Measurements from ENCODE around the gene SLC35G2. TPM values are rescaled to one million over a fixed set of nuclear protein-coding genes. Genes with fewer than 3 reads are reported as not detected.

SLC35G2 gene
- total RNA-seq (2014; rRNA removed) (1.8 and 3.7 TPM in 2 replicates), Bru-seq, nascent RNA (percentile 43 among the genes with signal in this experiment), BruChase-seq, experiment 1, labeled RNA remaining after a 6-hour chase (percentile 43 among the genes with signal in this experiment), BruChase-seq, experiment 2, labeled RNA remaining after a 2-hour chase (percentile 39 among the genes with signal in this experiment)
- long read RNA-seq, partial matches to known transcripts = 0 of 9 reads
- long read RNA-seq, other reads (novel, unspliced or antisense) = 4 of 9 reads

GRCh38 chr3:136818769-136819391, at the start of gene SLC35G2:
Gene SLC35G2, plus strand, starts transcription at chr3:136819126. Its CDS starts 35,335 bp downstream, at chr3:136854461.
- Histone ChIP-seq H3K36me3 (ENCODE audit: low read depth, low read length) (no peaks in the 10 kb centered on the region), H3K27ac (ENCODE audit: low read length) (peak within 1 kb of the TSS; percentile 36), H4K20me1 (ENCODE audit: low read length) (no peaks in the 10 kb centered on the region), H3K9me2 (replicated peaks; ENCODE audit: low read length) (no peaks in the 10 kb centered on the region), H3F3A (ENCODE audit: low read length, unreplicated experiment) (no peaks in the 10 kb centered on the region), H3K27me3 (ENCODE audit: low read length) (no peaks in the 10 kb centered on the region), H3K79me2 (ENCODE audit: low read length) (no peaks in the 10 kb centered on the region), H3K9ac (ENCODE audit: low read length) (peak within 1 kb of the TSS; percentile 60), H2AFZ (ENCODE audit: low read length) (peak within 1 kb of the TSS; percentile 93), H3K9me3 (ENCODE audit: low read length) (no peaks in the 10 kb centered on the region), H3K4me1 (ENCODE audit: insufficient read depth, low read length) (peaks cover 6% of the 10 kb centered on the region; the same call in 1 of the 2 replicates), H3K4me3 (ENCODE audit: low read length) (peak within 1 kb of the TSS; percentile 70), H3K4me2 (ENCODE audit: low read length) (peak within 1 kb of the TSS; percentile 87)
- ATAC-seq (peak; percentile 42), DNase-seq (no peak)
- intact Hi-C loops (cut with micrococcal nuclease) = loop anchor here (1.0 to 5.0 kb wide), 2 partner anchors 43 to 193 kb away; partner anchors contain the start of gene NCK1
- ChIA-PET CTCF (no interaction called here), POLR2A (ENCODE audit: unreplicated experiment) (no interaction called here)
- no TSS peak for BruUV-seq (replicated peaks)
- TF ChIP-seq CTCF (conservative IDR thresholded peaks at IDR 0.05; ENCODE audit: low read depth, low read length) (no peak), EZH2 (IDR thresholded peaks at IDR 0.05; ENCODE audit: low read length, unreplicated experiment) (no peak), EZH2phosphoT487 (IDR thresholded peaks at IDR 0.05; ENCODE audit: borderline replicate concordance, low read length) (no peak)

- Histone ChIP-seq H3K4me2 (ENCODE audit: low read length) (no peak overlapping the region), H2AFZ (ENCODE audit: low read length) (no peak overlapping the region), H3K27me3 (ENCODE audit: low read length) (no peaks in the 10 kb centered on the region), H3F3A (ENCODE audit: low read length, unreplicated experiment) (no peaks in the 10 kb centered on the region), H3K4me3 (ENCODE audit: low read length) (no peak overlapping the region), H3K9me3 (ENCODE audit: low read length) (no peaks in the 10 kb centered on the region), H3K27ac (ENCODE audit: low read length) (no peak overlapping the region), H3K4me1 (ENCODE audit: insufficient read depth, low read length) (no peaks in the 10 kb centered on the region), H3K79me2 (ENCODE audit: low read length) (no peaks in the 10 kb centered on the region), H4K20me1 (ENCODE audit: low read length) (no peaks in the 10 kb centered on the region), H3K9me2 (replicated peaks; ENCODE audit: low read length) (no peaks in the 10 kb centered on the region), H3K36me3 (ENCODE audit: low read depth, low read length) (no peaks in the 10 kb centered on the region), H3K9ac (ENCODE audit: low read length) (no peak overlapping the region)
- TF ChIP-seq EZH2 (IDR thresholded peaks at IDR 0.05; ENCODE audit: low read length, unreplicated experiment) (no peak), EZH2phosphoT487 (IDR thresholded peaks at IDR 0.05; ENCODE audit: borderline replicate concordance, low read length) (no peak), CTCF (conservative IDR thresholded peaks at IDR 0.05; ENCODE audit: low read depth, low read length) (no peak)
- CTCF ChIA-PET = no interaction called here
- POLR2A ChIA-PET (ENCODE audit: unreplicated experiment) = no interaction called here
- ATAC-seq (peak; percentile 24; the same call in 1 of the 2 replicates), DNase-seq (peak; percentile 17)
- intact Hi-C loops (cut with micrococcal nuclease) = no loop called here
- no TSS peak for BruUV-seq (replicated peaks)
Measured at GRCh38 chr3:136772709-136773108, 46.2 kb upstream of the SLC35G2 start.

GRCh38 chr3:136778865-136779264, 40.1 kb upstream of the SLC35G2 start:
- H3K79me2 ChIP-seq (ENCODE audit: low read length) = no peaks in the 10 kb centered on the region
- no peak for ATAC-seq
- no peak overlapping the region for H3K27ac ChIP-seq (ENCODE audit: low read length)
- TF ChIP-seq EZH2 (IDR thresholded peaks at IDR 0.05; ENCODE audit: low read length, unreplicated experiment) (no peak), CTCF (conservative IDR thresholded peaks at IDR 0.05; ENCODE audit: low read depth, low read length) (no peak), EZH2phosphoT487 (IDR thresholded peaks at IDR 0.05; ENCODE audit: borderline replicate concordance, low read length) (no peak)
- no peak overlapping the region for H2AFZ ChIP-seq (ENCODE audit: low read length)
- H3K4me3 ChIP-seq (ENCODE audit: low read length) = no peak overlapping the region
- H3K9me2 ChIP-seq (replicated peaks; ENCODE audit: low read length) = no peaks in the 10 kb centered on the region
- H3F3A ChIP-seq (ENCODE audit: low read length, unreplicated experiment) = no peaks in the 10 kb centered on the region
- H3K9ac ChIP-seq (ENCODE audit: low read length) = no peak overlapping the region
- POLR2A ChIA-PET (ENCODE audit: unreplicated experiment) = no interaction called here
- no peak overlapping the region for H3K4me2 ChIP-seq (ENCODE audit: low read length)
- intact Hi-C loops (cut with micrococcal nuclease) = no loop called here
- no TSS peak for BruUV-seq (replicated peaks)
- H3K4me1 ChIP-seq (ENCODE audit: insufficient read depth, low read length) = no peaks in the 10 kb centered on the region
- no peak for DNase-seq
- no peaks in the 10 kb centered on the region for H3K27me3 ChIP-seq (ENCODE audit: low read length)
- CTCF ChIA-PET = no interaction called here
- no peaks in the 10 kb centered on the region for H4K20me1 ChIP-seq (ENCODE audit: low read length)
- no peaks in the 10 kb centered on the region for H3K9me3 ChIP-seq (ENCODE audit: low read length)
- H3K36me3 ChIP-seq (ENCODE audit: low read depth, low read length) = no peaks in the 10 kb centered on the region

Measured in PC-3 (cell line).